NOMO-1 (cell line): ENCODE results near the gene PRPF38B.
"Not testable (repeated sequence)": the region's sequence is repeated elsewhere in the genome, so short reads cannot be mapped to it uniquely, and the experiment has no call there.

Experiments used
- DNase-seq, 2 experiments: peaks; one replicate each; lab custom pipeline; 2025; ENCODE audit not compliant: unreplicated experiment in 2 of 2; lab: John Stamatoyannopoulos, UW

Gene PRPF38B

GRCh38 chr1:108691942-108692723 lies at the start of gene PRPF38B:
TSS of gene PRPF38B (plus strand) at chr1:108692310. CDS start at chr1:108692592, 282 bp downstream.
- DNase-seq, result peak; percentile 88 to 94

- peak; percentile 64 to 83 for DNase-seq
Observed at GRCh38 chr1:108643492-108644335, 48.4 kb upstream of the PRPF38B start.

- no peak for DNase-seq
Observed at GRCh38 chr1:108644984-108645383, 47.1 kb upstream of the PRPF38B start.

GRCh38 chr1:108645564-108646184 lies 46.4 kb upstream of the PRPF38B start:
- DNase-seq, result peak in 1 of 2 experiments; percentile 4

- DNase-seq, result no peak
Observed at GRCh38 chr1:108646265-108646647, 45.9 kb upstream of the PRPF38B start.

- DNase-seq, result peak; percentile 94 to 100
Observed at GRCh38 chr1:108646648-108647269, 45.4 kb upstream of the PRPF38B start.

GRCh38 chr1:108653431-108654105 lies 38.5 kb upstream of the PRPF38B start:
- DNase-seq, result no peak

GRCh38 chr1:108657356-108658080 lies 34.6 kb upstream of the PRPF38B start:
- DNase-seq, result no peak

- peak; percentile 74 to 82 for DNase-seq
Observed at GRCh38 chr1:108661030-108661609, 31.0 kb upstream of the PRPF38B start, which contains the start of gene HENMT1. TSS of gene HENMT1 (minus strand) at chr1:108661093. CDS start at chr1:108659884, 1,209 bp downstream.

GRCh38 chr1:108663074-108663473 lies 29.0 kb upstream of the PRPF38B start:
- DNase-seq, result no peak

GRCh38 chr1:108664481-108664880 lies 27.6 kb upstream of the PRPF38B start:
- DNase-seq, result peak; percentile 35 to 60

- no peak for DNase-seq
Observed at GRCh38 chr1:108665067-108665466, 27.0 kb upstream of the PRPF38B start.

GRCh38 chr1:108665771-108666170 lies 26.3 kb upstream of the PRPF38B start:
- DNase-seq, result no peak

- not testable (repeated sequence) for DNase-seq
Observed at GRCh38 chr1:108667422-108667821, 24.7 kb upstream of the PRPF38B start.

- DNase-seq, result no peak
Observed at GRCh38 chr1:108668777-108669176, 23.3 kb upstream of the PRPF38B start.

GRCh38 chr1:108669679-108670078 lies 22.4 kb upstream of the PRPF38B start:
- no peak for DNase-seq

- no peak for DNase-seq
Observed at GRCh38 chr1:108670131-108670773, 21.9 kb upstream of the PRPF38B start.

- DNase-seq, result no peak
Observed at GRCh38 chr1:108671143-108671542, 21.0 kb upstream of the PRPF38B start.

GRCh38 chr1:108678706-108679105 lies 13.4 kb upstream of the PRPF38B start:
- DNase-seq, result peak in 1 of 2 experiments; percentile 32
